ENCODE results near the gene TXLNA.

DNA sequence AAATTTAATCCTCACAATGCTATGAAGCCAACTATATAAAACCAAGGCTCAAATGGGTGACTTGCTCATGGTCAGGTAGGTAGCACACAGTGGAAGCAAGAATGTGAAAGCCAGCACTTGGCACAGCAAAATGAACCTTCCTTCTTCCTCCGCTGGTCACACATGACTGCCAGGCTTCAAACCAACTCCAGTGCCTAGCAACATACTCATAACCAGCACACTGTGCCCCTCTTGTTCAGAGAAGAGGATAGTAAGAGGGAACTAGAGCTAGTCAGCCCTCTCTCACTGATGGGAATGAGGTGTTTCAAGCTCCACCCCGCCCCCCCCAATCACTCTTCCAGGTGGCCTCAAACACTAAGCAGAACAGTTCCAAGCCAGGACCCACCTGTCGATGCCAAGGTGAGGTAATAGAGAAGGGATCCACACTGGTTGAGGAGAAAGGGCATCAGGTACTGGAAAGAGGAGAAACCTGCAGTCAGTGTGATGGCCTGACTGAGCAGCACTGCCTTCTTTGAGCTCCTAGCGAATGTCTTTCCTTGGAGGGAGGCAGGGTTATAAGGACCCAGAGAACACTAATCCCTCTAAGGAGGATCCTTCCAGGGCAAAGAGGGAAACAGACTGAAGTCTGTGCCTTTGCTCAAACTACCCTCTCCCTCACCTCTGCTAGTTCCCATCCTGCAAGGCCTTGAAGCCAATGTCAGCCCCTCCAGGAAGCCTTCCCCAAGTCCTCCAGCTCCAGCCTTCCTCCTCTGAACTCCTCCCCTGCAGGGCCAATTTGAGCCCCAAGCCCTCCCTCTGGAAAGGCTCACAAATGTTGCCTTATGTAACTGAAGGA is 41.5 kb downstream of the TXLNA start:
- TF ChIP-seq, protein P1, sequence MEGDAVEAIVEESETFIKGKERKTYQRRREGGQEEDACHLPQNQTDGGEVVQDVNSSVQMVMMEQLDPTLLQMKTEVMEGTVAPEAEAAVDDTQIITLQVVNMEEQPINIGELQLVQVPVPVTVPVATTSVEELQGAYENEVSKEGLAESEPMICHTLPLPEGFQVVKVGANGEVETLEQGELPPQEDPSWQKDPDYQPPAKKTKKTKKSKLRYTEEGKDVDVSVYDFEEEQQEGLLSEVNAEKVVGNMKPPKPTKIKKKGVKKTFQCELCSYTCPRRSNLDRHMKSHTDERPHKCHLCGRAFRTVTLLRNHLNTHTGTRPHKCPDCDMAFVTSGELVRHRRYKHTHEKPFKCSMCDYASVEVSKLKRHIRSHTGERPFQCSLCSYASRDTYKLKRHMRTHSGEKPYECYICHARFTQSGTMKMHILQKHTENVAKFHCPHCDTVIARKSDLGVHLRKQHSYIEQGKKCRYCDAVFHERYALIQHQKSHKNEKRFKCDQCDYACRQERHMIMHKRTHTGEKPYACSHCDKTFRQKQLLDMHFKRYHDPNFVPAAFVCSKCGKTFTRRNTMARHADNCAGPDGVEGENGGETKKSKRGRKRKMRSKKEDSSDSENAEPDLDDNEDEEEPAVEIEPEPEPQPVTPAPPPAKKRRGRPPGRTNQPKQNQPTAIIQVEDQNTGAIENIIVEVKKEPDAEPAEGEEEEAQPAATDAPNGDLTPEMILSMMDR (IDR thresholded peaks at IDR 0.05), result no peak
- TF ChIP-seq EP300 (IDR thresholded peaks at IDR 0.05), result no peak

Data from ovary (tissue), 3 donors.